ENCODE results near the gene POLN.

POLN gene

DNA sequence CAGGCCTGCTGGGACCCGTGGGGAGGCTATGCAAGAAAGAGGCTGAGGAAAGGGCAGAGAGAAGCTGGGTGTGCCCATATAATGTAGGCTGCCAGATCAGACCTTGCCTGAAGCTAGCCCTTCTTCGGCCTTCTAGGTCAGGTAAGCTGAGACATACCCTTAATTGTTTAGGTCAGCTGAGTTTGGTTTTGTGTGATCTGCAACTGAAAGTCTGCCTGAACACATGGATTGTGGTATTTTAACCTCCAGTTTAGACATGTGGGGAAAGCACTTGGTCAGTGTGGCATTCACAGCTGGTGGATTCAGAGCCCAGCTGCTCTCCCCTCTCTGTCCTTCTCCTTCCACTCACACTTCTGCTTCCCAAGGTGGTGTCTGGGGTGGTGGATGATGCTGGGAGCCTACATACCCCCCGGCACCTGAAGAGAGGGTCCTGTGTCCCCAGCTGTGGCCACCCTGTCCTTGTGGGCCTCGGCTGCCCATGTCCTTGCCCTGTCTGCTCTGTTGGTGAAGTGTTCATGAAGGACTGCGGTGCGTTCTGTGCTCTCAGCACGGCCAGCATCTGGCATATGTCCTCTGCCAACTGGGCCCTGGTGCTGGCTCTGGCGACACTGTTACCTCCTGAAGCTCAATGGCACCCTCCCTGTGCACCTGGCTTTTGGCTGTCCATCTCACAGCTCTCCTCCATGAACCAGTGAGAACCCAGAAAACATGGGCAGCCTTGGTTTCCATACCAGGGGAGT, 100.7 kb downstream of the POLN start:
- no peak overlapping the region for H3K4me3 ChIP-seq
- H3K27ac ChIP-seq = peak overlapping the region in 1 of 21 experiments; percentile 52

- H3K27ac ChIP-seq = no peak overlapping the region
- no peak overlapping the region for H3K4me3 ChIP-seq
Observed at GRCh38 chr4:2138846-2139500, 102.9 kb downstream of the POLN start.

- Histone ChIP-seq H3K4me3 (no peak overlapping the region), H3K27ac (no peak overlapping the region)
Observed at GRCh38 chr4:2136726-2137125, 105.2 kb downstream of the POLN start.

DNA sequence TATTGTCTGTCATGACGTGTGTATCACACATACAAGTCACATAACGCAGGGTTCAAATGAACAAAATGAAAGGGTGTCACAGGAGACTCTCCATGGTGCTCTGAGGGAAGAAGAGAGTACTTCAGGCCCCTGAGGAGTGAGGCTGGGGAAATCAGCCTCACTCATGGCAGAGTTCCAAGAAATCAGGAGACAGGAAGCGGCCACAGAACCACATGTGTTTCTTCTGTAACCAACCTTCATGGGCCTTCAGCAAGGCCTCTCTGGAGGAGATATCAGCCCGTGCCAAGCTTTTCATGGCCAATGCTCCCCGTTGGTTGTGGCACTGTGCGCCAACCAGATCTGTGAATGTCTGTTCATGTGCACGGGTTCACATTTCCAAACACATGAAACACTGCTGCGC, 106.8 kb downstream of the POLN start:
- Histone ChIP-seq H3K27ac (no peak overlapping the region), H3K4me3 (no peak overlapping the region)

GRCh38 chr4:2132438-2132837, 109.5 kb downstream of the POLN start:
- Histone ChIP-seq H3K4me3 (no peak overlapping the region), H3K27ac (no peak overlapping the region)

GRCh38 chr4:2127609-2128332, 114.2 kb downstream of the POLN start:
- Histone ChIP-seq H3K27ac (no peak overlapping the region), H3K4me3 (no peak overlapping the region)

DNA sequence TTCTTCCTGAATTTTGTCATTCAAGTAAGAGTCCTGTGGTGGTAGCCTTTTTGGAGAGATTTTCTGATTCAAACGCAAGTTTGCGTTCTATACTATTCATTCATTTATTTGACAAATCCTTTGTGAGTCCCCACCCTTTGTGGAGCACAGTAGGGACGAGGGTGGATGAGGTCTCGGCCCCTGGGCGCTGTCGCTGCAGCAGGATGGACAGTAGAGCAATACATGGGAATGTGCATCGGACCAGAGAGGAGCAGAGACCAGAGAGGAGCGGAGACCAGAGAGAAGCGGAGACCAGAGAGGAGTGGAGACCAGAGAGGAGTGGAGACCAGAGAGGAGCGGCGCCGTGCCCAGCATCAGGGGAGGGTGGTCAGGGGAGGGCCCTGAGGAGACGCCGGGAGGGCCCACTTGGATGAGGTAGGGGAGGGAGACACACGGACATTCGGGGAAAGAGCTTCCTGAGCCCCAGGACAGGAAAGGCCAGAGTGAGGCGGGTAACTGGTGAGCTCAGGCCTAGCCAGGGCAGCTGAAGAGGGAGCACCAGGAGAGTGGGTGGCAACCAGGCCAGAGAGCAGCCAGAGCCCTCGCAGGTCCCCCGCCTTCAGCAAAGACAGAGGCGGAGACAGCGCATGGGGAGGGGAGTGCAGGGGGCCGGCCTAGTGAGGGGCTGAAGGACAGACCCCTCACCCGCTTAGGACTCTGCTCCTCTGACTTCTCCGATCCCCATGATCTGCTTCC, 115.4 kb downstream of the POLN start:
- H3K4me3 ChIP-seq = no peak overlapping the region
- H3K27ac ChIP-seq = no peak overlapping the region

DNA sequence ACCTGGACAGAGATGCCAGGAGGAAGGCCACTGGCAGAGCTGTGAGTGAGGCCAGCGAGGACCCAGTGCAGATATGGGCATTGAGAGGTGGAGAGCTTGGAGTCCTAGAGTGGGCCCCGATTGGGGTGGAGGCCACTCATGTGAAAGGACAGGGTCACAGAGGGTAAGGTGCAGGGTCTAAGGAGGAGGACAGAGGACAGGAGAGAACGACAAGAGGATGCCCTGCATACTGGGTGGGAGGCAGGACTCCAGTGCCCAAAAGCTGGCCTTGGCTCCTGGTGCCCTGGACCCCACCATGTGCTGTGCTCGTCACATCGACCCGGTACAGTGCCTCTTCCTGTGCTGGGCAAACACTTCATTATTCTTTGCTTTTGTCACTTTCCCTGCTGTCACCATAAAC, 116.1 kb downstream of the POLN start:
- no peak overlapping the region for H3K27ac ChIP-seq

DNA sequence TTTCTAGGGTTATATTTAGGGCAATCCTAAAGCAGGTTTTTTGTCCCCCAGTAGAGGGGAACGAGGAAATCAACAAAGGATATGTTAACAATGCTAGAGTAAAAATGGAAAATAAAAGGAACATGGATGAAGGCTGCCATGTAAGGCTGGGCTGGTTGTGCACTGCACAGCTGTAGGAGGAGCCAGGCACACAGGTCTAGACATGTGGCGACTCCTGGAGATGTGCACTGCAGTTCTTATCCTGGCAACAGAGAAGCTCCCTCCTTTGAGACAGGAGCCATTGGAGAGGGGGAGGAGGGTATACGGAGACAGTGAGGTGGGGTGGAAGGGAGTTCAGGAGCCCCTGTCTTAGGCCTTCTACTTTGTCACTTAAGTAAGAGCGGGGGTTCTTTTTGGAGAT, 116.9 kb downstream of the POLN start:
- H3K4me3 ChIP-seq = no peak overlapping the region

More for the DNA sequence above, 116.1 kb downstream of the POLN start:
- no peak overlapping the region for H3K4me3 ChIP-seq

GRCh38 chr4:2116687-2117400, 125.1 kb downstream of the POLN start:
- no peak overlapping the region for H3K4me3 ChIP-seq
- H3K27ac ChIP-seq = peak overlapping the region in 1 of 21 experiments; percentile 17

More for the DNA sequence above, 116.9 kb downstream of the POLN start:
- H3K27ac ChIP-seq = no peak overlapping the region

DNA sequence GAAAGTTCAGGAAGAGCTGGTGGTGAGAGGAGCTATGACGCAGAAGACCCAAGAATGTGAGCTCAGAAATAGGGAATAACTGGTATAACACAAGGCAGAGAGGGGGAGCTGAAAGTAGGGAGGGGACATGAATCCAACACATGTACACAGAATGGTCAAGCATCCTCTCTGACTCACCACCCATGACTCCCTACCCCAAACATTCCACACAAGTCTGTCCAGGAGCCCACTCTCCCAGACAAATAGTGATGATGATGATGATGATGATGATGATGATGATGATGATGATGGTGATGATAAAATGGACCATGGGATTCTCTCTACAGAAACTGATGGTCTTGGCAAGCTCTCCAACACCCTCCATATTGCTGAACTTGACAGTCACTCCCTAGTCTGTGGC, 136.4 kb downstream of the POLN start:
- H3K27ac ChIP-seq = no peak overlapping the region
- H3K4me3 ChIP-seq = no peak overlapping the region

GRCh38 chr4:2104556-2105345, 137.2 kb downstream of the POLN start:
- no peak overlapping the region for H3K4me3 ChIP-seq

GRCh38 chr4:2103843-2104547, 137.9 kb downstream of the POLN start:
- no peak overlapping the region for H3K4me3 ChIP-seq
- no peak overlapping the region for H3K27ac ChIP-seq

More at GRCh38 chr4:2104556-2105345, 137.2 kb downstream of the POLN start:
- H3K27ac ChIP-seq = no peak overlapping the region

- Histone ChIP-seq H3K4me3 (no peak overlapping the region), H3K27ac (no peak overlapping the region)
Observed at GRCh38 chr4:2103127-2103842, 138.6 kb downstream of the POLN start.

DNA sequence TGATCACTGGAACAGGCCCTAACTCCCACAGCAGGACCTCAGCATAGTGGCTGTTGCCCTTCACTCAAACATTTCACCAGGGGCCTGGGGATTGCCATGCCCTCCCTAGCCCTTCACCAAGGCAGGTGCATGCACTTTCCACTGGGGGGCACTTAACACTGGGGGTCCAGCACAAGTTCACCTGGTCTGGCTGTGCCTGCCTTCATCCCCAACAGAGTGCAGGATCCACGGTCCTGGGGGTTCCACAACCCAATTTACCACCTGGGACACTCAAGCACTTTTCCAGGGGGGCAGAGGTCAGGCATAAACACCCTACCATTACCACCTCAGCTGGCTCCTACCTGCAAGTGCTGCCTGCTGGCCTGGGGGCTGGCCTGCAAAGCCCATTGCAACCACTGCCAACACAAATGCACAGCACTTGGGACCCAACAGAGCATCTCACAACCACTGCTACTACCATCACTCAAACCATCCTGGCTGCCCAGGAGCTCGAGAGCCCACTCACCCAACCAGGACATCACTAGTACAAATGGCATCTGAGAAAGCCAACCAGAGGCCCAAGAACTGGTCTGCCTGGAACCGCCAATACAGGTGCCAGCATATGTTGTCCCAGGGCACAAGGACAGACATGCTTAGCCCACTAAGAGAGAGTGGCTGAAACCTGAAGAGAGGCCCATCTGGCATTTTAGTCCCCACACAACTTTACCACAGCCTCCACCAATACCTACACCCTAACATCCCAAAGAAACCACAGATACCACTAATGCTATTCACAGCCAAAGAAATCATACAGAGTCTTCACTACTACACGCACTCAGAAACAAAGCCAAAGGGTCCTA, 139.7 kb downstream of the POLN start:
- H3K4me3 ChIP-seq = no peak overlapping the region

GRCh38 chr4:2101346-2102044, 140.4 kb downstream of the POLN start:
- H3K4me3 ChIP-seq = no peak overlapping the region
- no peak overlapping the region for H3K27ac ChIP-seq

More for the DNA sequence above, 139.7 kb downstream of the POLN start:
- H3K27ac ChIP-seq = no peak overlapping the region

All from skin epidermis (tissue), 12 donors.